Kidney (tissue), 14 donors: Measurements from ENCODE around the gene IGF2BP1. TPM values are rescaled to one million over a fixed set of nuclear protein-coding genes. Genes with fewer than 3 reads are reported as not detected.
"Not testable (repeated sequence)": the region's sequence is repeated elsewhere in the genome, so short reads cannot be mapped to it uniquely, and the experiment has no call there.

Experiments used
- DNase-seq, 5 donors: peaks; one replicate each; pipeline ENCODE4 v3.0.0-alpha.2; 2013 to 2020
- FAIRE-seq: peaks from 2 replicates; lab custom pipeline; 2012; peaks lifted over from hg19 to GRCh38; lab: Jason Lieb, UNC
- H3K27ac ChIP-seq, 2 donors: one replicate each; pipeline ENCODE4 v1.7.0; 2013; ENCODE audit warnings: low read depth in 2 of 2, low read length in 2 of 2, inconsistent platforms in 1 of 2
- H3K27me3 ChIP-seq: one replicate; pipeline ENCODE4 v1.7.1; 2013; ENCODE audit warnings: low read length, inconsistent platforms; ENCODE audit not compliant: control insufficient read depth, insufficient read depth
- H3K36me3 ChIP-seq, 3 donors: one replicate each; pipeline versions ENCODE4 v1.7.0 to v1.7.1; 2013; ENCODE audit warnings: low read length in 3 of 3, control low read depth in 1 of 3, inconsistent platforms in 1 of 3; ENCODE audit not compliant: insufficient read depth in 3 of 3, control insufficient read depth in 2 of 3
- H3K4me1 ChIP-seq, 3 donors: one replicate each; pipeline versions ENCODE4 v1.7.0 to v1.7.1; 2013; ENCODE audit warnings: low read length in 3 of 3, inconsistent platforms in 1 of 3, low read depth in 1 of 3; ENCODE audit not compliant: control insufficient read depth in 2 of 3, insufficient read depth in 2 of 3
- H3K4me3 ChIP-seq, 3 donors: one replicate each; pipeline versions ENCODE4 v1.7.0 to v1.8.1; 2013; ENCODE audit warnings: low read length in 3 of 3, control low read depth in 1 of 3, inconsistent platforms in 1 of 3
- H3K9ac ChIP-seq, 3 donors: one replicate each; pipeline versions ENCODE4 v1.7.0 to v1.7.1; 2013; ENCODE audit warnings: low read length in 3 of 3, control low read depth in 1 of 3, inconsistent platforms in 1 of 3
- H3K9me3 ChIP-seq, 3 donors: one replicate each; pipeline versions ENCODE4 v1.7.0 to v1.7.1; 2013; ENCODE audit warnings: low read length in 3 of 3, control low read depth in 1 of 3, inconsistent platforms in 1 of 3; ENCODE audit not compliant: control insufficient read depth in 2 of 3, insufficient read depth in 1 of 3
- CTCF ChIP-seq: IDR thresholded peaks from 3 replicates; pipeline ENCODE4 v1.5.1; 2012; ENCODE audit warnings: mild to moderate bottlenecking, moderate library complexity, borderline replicate concordance; ENCODE audit not compliant: insufficient read depth; ENCODE audit errors: extremely low read depth
- intact Hi-C: fragments of 100-400 bp; cut with DNase I; formaldehyde crosslinking; loops from one replicate; pipeline ENCODE4 v1.11.1; 2022
- polyA plus RNA-seq: library from polyadenylated mRNA; stranded (reverse); fragments of 350-450 nt; fragmentation: Illumina TruSeq; extraction: RNeasy Lipid Tissue Mini Kit (QIAGEN cat#74804); gene quantifications from one replicate; pipeline ENCODE4 v1.2.3, GENCODE V29; 2014; ENCODE audit warnings: low read depth, low replicate concordance; ENCODE audit not compliant: insufficient read depth
- total RNA-seq: library from RNA; stranded (reverse); fragmentation: NEBNext Ultra II Directional; extraction: Animal tissue kit (Norgen Biotek cat#: 25700); gene quantifications from one replicate; pipeline ENCODE4 v1.2.1, GENCODE V29; 2021
- donor health status: control.
- donor health status: control.
- donor health status: control.
- donor health status: control.
- donor health status: control.
- donor health status: DM: yes; HTN: yes; CAD: no.
- donor health status: Normal renal cell carcinoma (clear cell type).

The IGF2BP1 gene
- total and polyA plus RNA-seq, 2 donors from 2014 or later, result 1.3 to 1.5 TPM

GRCh38 chr17:49078248-49078647, 81.1 kb downstream of the IGF2BP1 start:
- H3K9me3 ChIP-seq, result no peaks in the 10 kb centered on the region
- no peak for TF ChIP-seq CTCF
- FAIRE-seq (no peak), DNase-seq (no peak)
- H3K27me3 ChIP-seq, result no peaks in the 10 kb centered on the region
- no peak overlapping the region for H3K27ac ChIP-seq
- H3K36me3 ChIP-seq, result no peaks in the 10 kb centered on the region
- intact Hi-C loops, result no loop called here
- no peak overlapping the region for H3K4me3 ChIP-seq
- H3K9ac ChIP-seq, result no peak overlapping the region
- no peaks in the 10 kb centered on the region for H3K4me1 ChIP-seq

GRCh38 chr17:49079840-49080663, 82.9 kb downstream of the IGF2BP1 start:
- intact Hi-C loops, result no loop called here
- TF ChIP-seq CTCF, result no peak
- H3K4me1 ChIP-seq, result no peaks in the 10 kb centered on the region
- DNase-seq, result no peak
- no peaks in the 10 kb centered on the region for H3K27me3 ChIP-seq
- H3K9ac ChIP-seq, result no peak overlapping the region
- H3K9me3 ChIP-seq, result no peaks in the 10 kb centered on the region
- no peak for FAIRE-seq
- H3K27ac ChIP-seq, result no peak overlapping the region
- H3K4me3 ChIP-seq, result no peak overlapping the region
- H3K36me3 ChIP-seq, result no peaks in the 10 kb centered on the region

- TF ChIP-seq CTCF, result no peak
- H3K27me3 ChIP-seq, result no peaks in the 10 kb centered on the region
- no peak overlapping the region for H3K9ac ChIP-seq
- DNase-seq (no peak), FAIRE-seq (no peak)
- intact Hi-C loops, result no loop called here
- H3K27ac ChIP-seq, result no peak overlapping the region
- H3K36me3 ChIP-seq, result no peaks in the 10 kb centered on the region
- no peak overlapping the region for H3K4me3 ChIP-seq
- no peaks in the 10 kb centered on the region for H3K9me3 ChIP-seq
- H3K4me1 ChIP-seq, result no peaks in the 10 kb centered on the region
Measured at GRCh38 chr17:49082231-49082630, 85.0 kb downstream of the IGF2BP1 start.

GRCh38 chr17:49085046-49085445, 87.9 kb downstream of the IGF2BP1 start:
- H3K36me3 ChIP-seq, H3K4me3 ChIP-seq, H3K9ac ChIP-seq, FAIRE-seq, H3K27me3 ChIP-seq, H3K27ac ChIP-seq, H3K9me3 ChIP-seq, intact Hi-C loops, H3K4me1 ChIP-seq, DNase-seq: not testable (repeated sequence)
